ENCODE measurements around the gene IFT25.
A peak's percentile ranks its signal among the peaks of the same experiment; 100 is the strongest.

Gene IFT25

DNA sequence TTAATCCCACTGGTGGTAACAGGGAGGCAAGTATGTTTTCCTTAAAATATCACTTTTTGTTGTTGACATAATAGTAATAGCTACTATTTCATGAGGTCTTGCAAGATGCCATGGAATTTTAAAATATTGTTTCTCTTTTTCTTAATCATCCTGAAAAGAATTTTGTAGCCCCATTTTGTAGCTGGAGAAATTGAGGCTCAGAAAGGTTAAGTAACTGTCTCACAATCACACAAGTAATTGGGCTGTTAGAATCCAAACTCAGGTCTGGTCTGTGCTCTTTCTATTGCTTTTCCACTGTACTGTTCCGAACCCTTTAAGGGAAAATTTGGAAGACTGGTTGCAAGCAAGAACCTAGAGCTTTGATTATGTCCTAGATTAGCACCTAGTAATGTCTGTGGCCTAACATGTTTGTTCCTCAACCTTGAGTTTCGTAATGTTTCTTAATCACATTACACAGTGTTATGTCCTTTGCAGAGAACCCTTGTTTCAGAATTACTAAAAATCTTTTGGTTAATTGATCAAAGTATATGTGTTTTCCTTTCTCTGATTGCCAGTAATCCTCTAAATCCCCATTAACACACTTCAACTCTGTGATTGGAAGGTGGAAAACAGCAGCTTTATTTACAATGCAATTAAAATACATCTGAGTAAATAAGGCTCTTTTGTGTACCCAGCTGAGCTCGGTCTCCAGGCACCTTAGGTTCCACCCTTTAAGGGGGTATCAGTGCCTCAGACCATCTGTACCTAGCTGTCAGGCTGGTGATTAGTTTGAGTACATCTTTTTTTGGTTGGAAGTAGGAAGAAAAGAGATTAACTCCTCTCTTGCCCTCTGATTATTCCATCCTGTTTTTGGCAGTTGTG, 11.0 kb upstream of the IFT25 start:
- peak; percentile 69 for DNase-seq

DNA sequence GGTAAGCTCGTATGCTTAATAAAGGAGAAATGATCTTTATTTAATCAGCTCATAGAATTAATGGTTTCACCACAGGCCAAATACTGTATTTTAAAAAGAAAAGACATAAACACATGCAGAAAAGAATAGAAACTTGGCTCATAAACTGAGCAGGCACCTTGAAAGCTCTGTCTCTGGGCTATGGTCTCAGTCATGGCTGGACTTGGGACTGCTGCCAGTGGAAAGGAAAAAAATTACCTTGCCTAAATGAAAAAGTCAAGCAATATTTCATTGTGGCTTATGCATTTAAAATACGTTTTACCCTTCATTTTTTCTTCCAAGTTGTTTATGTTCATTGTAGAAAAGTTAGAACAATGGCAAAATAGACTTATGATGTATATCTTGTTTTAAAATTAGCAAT, 8.6 kb upstream of the IFT25 start:
- no peak for DNase-seq

DNA sequence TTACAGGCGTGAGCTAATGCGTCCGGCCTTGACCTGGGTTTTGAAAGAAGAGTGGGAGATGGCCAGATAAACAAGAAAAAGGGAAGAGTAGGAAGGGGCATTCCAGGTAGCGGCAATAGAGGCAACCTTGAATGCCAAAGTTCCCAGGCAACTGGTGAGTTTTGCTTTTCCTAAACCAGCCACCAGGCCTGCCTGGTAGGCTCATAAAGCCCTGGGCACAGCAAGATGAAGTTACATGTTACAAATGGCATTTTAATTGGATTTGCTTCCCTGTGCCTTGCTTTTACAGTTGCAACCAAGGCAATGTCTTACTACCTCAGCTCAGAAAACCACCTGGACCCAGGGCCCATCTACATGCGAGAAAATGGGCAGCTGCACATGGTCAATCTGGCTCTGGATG, 6.2 kb upstream of the IFT25 start:
- no peak for DNase-seq

DNA sequence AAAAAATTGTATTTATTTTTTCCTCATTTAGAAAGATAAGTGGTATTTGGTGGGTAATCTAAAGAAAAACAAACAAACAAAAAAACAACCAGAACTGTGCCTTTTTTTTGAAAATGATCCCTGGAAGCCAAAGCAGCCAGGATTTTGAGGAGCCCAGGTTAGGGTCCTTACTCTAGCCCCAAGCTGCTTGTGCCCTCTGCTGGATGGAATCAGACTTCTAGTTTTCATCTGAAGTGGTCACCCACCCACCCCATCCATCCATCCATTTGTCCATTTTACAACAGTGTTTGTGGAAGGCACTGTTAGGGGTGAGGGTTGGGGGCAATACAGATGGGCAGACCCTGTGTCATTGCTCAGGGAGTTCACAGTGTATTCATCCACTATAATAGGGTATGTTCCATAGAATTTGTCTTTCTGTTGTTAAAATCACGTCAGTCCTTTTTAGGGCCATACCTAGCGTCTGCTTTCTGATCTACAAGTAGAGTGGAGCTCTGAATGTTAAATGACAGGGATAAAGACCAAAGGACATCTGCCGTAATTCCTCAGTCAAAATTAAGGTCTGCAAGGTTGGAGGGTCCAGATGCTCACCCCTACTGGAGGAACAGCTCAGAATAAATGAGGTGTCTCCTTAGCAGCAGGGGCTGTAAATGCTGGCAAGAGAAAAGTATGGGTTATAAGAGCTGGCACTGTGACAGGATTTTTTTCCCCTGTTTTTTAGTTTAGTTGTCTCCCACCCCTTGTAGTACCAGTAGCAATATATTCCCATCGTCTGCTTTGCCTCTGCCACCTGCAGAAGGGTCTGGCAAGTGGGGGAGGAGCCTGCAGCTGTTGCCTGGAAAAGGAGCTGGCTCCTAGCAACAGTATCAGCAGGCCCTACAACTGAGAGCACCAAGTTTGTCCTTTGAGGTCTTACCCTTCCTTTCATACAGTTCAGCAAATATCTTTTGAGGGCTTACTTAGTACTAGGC, 3.8 kb upstream of the IFT25 start:
- peak; percentile 47 for DNase-seq

DNA sequence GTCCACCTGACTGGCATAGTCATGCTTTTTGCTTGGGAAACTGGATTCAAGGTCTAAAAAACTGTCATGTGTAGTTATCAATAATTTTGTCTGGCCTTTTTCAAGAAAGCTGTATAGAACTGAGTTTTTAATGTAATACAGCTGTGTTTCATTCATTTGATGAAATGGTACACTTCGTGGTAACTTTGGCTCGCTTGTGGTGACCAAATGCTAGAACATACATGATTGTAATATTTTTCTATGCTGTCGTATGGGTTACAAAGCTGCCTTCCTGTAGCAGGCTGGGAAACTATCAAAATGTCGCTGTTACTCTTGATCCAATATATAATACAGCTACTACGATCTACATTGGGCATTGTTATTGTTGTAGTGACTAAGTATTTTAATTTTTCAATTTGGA, 2.8 kb upstream of the IFT25 start:
- no peak for DNase-seq

DNA sequence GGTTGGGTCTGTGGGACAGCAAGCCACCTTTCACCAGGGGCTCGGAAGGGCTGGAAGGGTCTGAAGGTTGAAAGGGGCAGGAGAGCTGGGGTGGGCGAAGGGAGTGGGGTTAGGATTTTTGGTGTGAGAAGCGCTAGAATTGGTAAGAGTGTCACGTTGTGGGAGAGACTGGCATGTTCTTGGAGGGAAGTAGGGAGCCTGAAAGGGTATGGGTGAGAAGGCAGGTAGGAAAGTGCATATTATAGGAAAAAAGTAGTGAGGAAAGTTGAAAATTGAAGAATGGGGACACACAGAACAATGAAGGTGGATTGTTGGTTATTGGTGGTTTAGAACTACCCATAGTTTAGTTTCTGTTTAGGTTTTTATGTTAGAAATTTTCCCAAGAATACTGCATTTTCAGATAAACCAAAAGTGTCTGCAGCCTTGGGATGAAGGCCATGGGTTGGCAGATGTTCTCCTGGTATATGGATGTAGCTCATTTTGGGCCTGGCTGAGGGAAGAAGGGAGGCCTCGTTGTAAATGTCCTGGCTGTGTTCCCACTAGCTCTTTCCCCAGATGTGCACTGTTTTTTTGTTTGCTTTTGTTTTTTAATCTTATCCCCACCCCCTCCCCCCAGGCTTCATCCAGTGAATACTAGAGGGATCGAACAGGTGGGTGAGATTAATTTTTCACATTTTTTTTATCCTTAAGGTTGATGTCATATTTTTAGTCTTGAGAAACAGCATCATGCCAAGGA, 1.8 kb upstream of the IFT25 start:
- DNase-seq = no peak

DNA sequence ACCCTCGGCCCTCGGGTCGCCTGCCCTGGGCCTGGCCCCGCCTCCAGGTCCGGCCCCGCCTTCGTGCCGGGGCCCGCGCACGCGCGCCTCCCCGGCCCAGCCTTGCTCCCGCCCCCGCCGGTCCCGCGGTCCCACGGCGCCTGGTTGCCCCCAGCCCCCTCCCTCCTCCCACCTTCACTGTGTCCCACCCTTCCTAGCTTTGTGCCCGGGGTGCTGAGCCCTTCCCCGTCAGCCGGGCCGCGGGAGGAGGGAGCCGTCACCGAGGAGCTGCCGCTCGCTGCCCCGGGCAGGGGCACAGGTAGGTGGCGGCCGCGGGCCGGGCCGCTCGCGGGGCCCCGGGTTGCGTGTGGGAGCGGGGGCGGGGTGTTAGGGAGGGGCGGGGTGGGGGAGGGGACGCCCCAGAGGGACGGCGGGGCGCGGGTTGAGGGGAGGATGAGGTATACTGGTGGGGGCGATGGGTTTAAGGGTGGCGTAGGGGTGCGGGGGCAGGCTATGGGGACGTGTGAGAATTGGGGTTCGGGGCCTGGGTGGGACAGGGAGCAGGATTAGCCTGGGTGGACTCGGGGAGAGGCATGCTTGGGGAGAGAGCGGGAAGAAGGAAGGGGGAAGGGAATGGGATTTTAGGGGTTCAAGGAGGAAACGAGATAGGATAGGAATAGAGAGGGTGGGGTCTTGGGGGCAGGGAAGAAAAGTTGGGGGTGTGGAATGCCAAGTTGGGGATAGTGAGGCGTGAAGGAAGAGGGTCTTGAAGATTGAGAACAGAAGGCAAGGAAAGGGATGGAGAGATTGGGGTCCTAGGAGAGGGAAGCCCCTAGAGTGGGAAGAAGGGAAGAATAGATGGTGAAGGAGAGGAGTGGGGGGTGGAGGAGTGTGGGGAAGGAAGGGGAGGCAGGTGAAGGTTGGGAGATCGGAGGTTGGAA, 1.0 kb upstream of the IFT25 start, which contains the start of gene LRRC42:
LRRC42 (plus strand) TSS at position 99 of the 920 bp plus-strand sequence. CDS start 5,650 bp downstream, outside the sequence.
- DNase-seq = peak; percentile 87

DNA sequence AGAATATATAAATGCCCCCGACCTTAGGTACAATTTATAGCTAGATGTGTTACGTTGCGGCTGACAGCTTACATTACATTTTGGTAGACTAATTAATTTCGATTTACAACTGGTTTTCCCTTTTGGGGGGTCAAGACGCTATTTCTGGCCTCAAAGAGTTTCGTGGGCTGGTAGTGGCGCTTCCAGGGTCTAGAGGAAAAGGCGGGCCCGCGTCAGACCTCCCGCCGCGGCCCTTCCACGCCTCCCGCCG, 391 bp downstream of the IFT25 start:
- DNase-seq = no peak

DNA sequence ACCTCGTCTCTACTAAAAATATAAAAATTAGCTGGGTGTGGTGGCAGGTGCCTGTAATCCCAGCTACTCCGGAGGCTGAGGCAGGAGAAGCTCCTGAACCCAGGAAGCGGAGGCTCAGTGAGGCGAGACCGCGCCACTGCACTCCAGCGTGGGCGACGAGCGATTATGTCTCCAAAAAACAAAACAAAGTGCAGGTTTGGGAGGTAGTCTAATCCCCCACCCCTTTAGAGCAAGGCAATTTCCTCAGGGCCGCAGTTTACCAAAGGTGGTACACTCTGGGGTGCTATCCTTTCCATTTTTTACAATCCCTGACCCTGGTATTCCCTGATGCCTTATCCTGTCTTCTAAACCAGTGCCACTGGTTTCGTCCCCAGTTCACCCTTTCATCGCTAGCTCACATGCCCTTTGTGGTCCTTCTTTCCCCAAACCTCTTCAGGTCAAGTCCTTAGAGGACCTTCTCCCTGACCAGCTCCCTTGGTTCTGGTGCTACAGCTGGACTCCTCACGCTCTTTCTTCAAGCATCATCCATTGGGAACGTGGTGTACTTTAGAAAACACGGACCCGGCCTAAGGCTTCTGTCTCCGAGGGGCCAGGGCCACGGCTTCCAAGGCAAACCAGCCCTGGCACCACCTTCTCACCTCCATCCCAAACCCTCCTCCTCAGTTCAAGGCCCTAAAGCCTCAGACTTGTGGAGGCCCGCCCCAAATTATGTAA, 873 bp downstream of the IFT25 start:
- no peak for DNase-seq

DNA sequence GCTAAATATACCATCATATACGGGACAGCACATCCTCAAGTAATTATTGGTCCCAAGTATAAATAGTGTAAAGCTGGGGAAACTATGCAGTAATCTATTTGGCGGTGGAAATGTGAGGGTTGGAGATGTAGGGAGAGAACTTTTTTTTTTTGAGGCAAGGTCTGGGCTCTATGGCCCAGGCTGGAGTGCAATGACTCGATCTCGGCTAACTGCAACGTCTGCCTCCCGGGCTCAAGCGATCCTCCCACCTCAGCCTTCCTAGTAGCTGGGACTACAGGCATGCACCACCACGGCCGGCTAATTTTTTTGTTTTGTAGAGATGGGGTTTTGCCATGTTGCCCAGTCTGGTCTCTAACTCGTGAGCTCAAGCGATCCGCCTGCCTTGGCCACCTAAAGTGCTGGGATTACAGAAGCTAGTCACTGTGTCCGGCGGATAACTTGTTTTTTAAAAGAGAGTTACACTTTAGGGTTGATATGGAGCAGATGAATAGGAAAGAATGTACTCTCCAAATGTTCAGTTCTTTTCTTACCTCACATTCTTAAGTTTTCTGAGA, 1.9 kb downstream of the IFT25 start:
- DNase-seq = no peak

DNA sequence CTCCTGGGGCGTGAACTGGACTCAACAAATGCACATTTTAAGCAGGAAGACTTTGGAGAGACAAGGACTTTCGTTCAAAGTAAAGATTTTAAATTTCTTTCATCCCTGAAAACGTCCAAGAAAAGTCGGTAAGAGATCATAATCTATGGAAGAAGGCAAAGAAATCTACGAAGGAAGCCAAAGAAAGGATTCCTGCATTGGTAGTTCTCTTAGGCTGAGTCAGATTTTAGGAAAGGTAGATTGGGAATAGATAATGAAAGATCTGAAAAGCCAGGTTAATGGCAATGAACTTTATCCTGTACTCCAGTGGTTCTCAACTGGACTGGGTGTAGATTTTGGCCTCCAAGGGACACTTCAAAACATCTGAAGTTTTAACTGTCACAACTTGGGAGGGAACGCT, 2.4 kb downstream of the IFT25 start:
- no peak for DNase-seq

DNA sequence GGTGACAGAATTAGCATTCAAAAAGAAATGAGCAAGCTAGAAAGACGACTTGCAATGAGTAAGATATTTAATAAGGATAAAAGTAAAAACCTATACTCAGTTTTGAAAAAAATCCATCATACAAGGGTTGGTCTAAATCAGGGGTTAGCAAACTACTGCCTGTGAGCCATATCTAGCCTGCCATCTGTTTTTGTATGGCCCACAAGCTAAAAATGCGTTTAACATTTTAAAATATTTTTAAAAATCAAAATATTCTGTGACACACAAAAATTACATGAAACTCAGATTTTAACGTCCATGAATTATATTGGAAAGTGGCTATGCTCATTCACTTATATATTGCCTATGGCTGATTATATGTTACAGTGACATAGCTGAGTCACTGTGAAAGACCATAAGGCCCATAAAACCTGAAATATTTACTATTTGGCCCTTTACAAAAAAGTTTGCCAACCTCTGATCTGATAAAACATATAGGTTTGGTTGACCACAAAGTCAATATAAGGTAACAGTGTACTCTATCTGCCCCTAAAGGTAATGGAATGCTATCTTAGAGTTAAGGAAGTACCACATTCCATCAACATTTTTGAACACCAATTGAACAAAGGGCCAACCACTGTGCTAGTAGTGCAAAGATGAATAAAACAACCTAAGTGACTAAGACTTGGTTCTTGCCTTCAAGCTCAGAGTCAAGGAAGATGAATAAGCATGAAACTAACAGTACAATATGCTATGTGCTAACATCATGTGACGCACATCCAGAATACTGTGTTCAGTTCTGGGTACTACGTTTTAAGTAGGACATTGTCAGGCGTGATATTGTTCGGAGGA, 3.2 kb downstream of the IFT25 start:
- no peak for DNase-seq

DNA sequence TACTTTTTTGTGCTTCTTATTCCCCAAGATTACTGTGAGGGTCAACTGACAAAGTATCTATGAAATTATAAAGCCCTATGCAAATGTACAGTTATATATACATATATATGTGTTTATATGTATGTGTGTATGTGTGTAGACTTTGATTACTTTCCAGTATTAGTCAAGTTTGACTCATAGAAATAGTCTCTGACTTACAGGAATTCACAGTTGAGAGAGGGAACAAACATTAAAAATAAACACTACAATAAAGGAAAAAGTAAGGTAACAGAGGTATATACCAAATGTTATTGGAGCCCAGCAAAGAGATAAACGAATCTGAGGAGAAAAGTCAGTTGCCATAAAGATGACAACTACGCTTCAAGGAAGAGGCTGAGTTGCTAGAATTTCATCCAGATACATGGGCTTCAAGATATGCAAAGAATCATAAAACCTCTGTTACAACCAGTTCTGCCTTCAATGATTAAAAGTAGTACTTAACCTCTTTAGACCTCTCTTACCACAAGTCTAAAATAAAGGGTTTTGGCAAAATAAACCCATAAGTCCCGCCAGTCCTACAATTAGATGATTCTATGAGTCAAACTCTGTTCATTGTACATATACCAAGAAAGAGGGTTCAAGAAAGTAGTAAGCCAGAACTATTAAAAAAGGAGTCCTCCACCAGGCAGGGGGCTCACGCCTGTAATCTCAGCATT, 7.2 kb downstream of the IFT25 start:
- DNase-seq = no peak

DNA sequence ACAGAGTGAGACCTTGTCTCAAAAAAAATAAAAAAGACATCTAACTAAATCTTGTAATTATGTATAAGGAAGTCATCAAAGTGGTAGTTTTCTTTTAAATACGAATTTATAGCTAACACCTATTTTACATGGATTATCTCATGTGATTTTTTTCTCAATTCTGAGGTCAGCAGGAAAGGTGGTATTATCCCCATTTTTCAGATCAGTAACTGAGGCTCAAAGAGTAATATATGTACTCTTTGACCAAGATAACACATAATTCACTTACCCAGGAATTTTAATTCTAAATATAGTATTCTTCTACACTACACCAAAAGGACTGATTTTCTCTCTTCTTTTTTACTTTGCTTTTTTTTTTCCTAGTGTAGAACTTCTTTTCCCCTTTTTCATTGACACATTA, 9.1 kb downstream of the IFT25 start:
- no peak for DNase-seq

DNA sequence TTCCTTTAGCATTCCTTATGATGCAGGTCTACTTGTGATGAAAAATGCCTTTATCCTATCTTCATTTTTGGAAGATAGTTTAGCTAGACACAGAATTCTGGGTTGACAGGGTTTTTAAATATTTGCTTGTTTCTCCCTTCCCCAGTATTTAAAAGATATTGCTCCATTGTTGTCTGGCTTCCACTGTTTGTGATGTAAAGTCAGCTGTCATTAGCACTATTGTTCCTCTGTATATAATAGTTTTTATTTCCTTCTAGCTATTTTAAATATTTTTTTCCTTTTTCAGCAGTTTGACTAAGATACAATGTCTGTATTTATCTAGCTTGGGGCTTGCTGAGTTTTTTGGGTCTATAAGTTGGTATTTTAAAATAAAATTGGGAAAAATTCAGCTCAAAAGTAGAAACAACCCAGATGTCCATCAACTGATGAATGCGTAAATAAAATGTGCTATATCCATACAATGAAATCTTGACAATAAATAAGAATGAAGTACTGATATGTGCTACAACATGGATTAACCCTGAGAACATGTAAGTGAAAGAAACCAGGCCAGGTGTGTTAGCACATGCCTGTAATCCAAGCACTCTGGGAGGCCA, 11.2 kb downstream of the IFT25 start:
- no peak for DNase-seq

DNA sequence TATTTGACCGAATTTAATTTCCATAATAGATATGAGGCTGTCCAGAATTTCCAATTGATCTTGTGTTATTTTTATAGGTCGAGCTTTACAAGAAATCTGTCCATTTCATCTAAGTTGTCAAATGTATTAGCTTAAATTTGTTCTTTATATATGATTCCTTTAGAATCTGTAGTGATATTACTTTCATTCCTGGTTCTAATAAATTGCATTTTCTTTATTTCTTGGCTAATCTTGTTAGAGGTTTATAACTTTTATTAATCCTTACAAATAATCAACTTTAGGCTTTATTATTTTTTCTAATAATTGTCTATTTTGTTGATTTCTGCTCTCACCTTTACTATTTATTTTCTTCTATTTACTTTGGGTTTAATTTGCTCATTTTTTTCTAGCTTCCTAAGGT, 14.0 kb downstream of the IFT25 start:
- DNase-seq = no peak

DNA sequence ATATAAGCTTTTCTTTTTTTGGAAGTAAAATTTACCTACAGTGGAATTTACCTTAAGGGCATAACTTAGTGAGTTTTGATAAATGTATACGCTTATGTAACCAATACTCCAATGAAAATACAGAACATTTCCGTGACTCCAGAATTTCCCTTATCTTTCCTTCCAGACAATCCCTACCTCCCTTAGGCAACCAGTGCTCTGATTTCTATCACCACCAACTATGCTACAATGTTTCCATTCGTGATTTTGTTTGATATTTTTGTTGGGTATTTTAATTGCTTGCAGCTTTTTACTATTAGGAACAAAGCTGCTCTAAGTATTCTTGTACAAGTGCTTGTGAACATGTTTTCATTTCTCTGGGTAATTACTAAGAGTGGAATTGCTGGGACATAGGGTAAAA, 14.6 kb downstream of the IFT25 start:
- no peak for DNase-seq

DNA sequence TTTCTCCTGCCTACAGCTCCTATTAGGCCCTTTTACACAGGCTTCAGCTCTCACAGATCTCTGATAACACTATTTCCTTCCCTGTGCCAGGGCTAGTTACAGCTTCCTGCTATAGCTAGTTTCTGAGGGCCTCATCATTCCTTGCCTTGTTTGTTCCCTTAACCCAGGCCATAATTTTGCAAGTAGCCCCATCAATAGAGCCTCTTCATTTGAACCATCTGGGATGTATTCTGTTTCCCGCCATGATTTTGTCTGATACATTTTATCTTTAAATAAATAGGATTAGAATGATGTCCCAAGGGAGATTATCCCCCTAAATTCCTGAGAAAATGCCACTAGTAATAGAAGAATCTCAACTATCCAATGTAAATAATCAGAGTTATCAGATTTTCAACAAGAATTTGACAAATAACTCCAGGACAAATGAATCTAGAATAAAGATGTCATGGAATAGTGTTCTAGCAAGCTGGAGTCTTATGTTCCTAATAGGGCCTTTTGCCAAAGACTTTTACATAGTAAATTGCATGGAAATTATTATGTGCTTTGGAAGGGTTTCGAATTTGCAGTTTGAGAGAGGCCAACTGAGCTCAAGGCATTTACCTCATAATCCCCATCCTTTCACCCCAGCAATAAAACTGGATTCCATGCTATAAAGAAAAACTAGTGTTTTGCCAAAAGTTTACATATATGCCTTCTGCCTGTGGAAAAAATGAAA, 16.1 kb downstream of the IFT25 start:
- DNase-seq = no peak
